NCI-H2107 treated with DMSO at 0.1 percent for 48 hours (cell line): ENCODE data around the gene VAMP4.

Source experiments
- DNase-seq: peaks from one replicate; lab custom pipeline; 2025; ENCODE audit not compliant: unreplicated experiment; lab: John Stamatoyannopoulos, UW

The VAMP4 gene, protein sequence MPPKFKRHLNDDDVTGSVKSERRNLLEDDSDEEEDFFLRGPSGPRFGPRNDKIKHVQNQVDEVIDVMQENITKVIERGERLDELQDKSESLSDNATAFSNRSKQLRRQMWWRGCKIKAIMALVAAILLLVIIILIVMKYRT

DNA sequence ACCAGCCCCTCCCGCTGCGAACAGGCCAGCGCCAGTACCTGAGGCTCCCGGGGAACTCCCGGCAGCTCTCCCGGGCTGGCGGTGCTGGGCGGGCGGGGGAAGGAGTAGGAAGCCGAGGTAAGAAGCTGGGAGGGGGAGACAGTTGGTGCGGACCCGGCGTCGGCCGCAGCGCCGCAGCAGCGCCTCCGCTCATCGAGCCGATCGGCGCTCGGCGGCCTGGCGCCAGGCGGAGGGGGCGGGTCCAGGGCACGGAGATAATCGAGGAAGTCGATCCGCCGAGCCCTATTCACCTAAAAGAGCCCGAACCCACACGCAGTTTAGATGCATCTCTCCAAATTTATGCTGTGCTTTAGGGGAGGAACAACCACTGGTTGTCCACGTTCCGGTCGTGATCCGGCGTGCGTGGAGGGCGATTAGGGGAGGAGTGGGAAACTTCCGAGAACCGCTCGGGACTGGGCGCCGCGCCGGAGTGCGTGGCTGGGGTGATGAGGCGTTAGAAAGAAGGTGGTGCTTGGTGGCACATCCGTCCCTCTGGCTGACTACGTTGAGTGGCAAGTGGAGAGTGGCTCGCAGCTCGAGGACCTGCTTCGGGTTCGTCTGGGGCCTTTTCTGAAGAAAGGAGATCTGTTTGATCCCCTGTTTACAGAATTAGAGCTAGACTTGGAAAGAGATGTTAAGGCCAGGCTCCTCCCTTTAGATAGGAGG lies at the start of gene VAMP4:
TSS of gene VAMP4 (minus strand) at position 194 of the 705 bp plus-strand sequence. CDS start 3,651 bp downstream, outside the sequence.
- DNase-seq = peak; percentile 73

DNA sequence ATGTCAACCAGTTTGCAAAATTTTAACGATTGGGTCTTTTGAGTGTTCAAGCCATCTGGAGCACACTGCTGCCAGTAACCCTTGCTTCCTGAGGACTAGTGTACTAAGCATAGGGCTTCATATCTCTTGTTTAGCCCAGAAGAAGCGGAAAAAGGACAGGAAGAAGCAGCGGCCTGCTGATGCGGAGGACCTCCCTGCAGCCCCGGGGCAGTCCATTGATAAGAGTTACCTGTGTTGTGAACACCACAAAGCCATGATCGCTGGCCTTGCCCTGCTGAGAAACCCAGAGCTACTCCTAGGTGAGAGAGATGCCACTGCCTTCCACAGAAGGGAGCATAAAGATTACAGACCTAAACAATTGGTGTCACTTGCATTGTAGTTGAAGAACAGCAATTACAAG lies 48.5 kb upstream of the VAMP4 start:
- DNase-seq = no peak

DNA sequence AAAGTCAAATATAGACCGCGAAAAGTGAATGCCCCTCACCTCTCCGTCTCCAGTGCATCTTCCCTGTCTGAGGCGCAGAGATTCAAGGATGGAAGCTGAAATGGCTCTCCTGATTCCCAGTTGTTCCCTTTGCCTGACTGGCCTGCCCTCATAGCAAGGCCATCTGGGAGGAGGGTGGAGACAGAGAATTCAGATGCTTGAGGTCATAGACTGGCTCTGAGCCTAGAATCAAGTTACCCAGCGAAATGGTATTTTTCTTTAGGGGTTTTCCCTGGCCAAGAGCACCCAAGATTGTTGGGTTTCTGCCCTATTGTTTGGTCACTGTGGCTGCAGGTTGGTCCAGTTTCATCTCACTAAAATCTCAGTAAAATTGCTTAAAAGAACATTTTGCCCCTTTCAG lies 46.8 kb upstream of the VAMP4 start:
- DNase-seq = no peak

DNA sequence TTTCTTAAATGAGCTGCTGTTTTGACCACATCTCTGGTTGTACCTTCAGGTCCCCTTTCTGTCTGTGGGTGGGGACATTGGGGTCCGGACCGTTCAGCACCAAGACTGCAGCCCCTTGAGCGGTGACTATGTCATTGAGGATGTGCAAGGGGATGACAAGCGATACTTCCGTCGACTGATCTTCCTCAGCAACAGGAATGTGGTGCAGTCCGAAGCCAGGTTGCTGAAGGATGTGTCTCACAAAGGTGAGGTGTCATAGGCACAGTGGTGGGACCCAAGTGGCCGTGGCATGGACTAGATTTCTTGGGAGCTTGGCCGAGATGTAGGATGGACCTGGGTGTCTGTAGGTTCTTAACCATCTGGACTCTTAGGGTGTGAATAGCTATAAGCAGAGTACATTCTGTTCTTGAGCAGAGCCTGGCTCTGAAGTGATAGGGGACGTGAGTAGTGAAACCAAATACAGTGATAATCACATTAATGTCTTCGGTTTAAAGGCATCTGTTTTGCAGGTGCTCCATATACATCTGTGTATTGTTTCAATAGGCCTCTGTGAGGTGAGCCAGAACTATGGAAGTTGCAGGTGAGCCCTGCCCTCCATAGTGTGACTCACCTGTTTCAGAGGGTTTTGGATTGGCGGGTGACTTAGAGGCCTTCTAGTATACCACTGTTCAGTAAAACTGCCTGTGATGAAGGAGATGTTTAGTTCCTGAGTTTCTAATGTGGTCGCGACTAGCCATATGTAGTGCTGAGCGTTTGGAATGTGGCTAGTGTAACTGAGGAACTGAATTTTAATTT lies 46.0 kb upstream of the VAMP4 start:
- no peak for DNase-seq

DNA sequence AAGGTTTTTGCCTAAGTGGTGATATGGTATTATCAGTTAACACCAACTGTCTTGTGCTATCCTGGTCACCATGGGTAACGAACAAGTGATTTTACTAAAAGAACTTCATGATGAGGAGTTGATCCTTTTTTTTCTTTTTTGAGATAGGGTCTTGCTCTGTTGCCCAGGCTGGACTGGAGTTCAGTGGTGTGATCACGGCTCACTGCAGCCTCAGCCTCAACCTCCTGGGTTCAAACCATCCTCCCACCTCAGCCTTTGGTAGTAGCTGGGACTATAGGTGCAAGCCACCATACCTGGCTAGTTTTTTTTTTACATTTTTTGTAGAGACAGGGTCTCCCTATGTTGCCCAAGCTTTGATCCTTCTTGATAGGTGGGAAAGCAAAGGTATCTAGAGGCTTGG lies 44.7 kb upstream of the VAMP4 start:
- no peak for DNase-seq

DNA sequence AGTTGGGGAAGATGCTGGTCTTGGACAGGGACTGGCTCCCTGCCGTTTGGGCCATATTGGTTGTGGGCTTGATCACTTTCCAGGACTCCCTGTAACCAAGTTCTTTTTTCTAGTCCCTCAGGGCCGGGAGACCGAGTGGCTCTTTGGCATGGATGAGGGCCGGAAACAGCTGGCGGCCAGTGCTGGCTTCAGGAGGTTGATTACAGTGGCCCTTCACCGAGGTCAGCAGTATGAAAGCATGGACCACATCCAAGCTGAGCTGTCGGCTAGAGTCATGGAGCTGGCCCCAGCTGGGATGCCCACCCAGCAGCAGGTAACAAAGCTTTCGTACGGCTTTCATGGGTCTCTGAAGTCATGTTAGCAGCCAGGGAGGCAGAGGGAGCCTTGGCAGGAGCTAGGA lies 43.9 kb upstream of the VAMP4 start:
- no peak for DNase-seq

DNA sequence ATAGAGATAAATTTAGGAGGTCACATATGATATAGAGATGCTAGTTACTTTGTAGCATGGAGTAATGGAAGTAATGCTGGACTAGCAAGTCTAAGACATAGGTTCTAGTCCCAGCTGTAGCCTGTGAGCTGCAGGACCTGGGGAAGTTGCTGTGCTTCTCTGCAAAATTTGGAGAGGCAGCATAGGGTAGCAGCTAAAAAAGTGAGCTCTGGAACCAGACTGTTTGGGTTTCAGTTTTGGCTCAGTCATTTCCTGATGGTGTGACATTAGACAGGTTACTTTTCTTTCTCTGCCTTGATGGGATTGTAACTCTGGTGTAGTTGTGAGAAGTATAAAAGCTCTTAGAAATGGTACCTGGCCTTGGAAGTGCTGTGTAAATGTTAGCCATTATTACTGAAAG lies 42.9 kb upstream of the VAMP4 start:
- DNase-seq = no peak

DNA sequence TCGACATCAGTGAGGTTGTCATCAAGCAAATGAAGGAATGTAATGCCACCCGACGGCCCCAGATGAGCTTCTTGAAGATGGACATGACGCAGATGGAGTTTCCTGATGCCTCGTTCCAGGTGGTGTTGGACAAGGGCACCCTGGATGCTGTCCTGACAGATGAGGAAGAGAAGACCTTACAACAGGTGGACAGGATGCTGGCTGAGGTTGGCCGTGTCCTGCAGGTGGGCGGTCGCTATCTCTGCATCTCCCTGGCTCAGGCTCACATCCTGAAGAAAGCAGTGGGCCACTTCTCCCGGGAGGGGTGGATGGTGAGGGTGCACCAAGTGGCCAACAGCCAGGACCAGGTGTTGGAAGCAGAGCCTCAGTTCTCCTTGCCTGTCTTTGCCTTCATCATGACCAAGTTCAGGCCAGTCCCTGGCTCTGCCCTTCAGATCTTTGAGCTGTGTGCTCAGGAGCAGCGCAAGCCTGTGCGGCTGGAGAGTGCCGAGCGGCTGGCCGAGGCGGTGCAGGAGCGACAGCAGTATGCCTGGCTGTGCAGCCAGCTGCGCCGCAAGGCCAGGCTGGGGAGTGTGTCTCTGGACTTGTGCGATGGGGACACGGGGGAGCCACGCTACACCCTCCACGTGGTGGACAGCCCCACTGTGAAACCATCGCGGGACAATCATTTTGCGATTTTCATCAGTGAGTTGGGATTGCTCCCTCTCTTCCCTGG lies 42.1 kb upstream of the VAMP4 start:
- no peak for DNase-seq

DNA sequence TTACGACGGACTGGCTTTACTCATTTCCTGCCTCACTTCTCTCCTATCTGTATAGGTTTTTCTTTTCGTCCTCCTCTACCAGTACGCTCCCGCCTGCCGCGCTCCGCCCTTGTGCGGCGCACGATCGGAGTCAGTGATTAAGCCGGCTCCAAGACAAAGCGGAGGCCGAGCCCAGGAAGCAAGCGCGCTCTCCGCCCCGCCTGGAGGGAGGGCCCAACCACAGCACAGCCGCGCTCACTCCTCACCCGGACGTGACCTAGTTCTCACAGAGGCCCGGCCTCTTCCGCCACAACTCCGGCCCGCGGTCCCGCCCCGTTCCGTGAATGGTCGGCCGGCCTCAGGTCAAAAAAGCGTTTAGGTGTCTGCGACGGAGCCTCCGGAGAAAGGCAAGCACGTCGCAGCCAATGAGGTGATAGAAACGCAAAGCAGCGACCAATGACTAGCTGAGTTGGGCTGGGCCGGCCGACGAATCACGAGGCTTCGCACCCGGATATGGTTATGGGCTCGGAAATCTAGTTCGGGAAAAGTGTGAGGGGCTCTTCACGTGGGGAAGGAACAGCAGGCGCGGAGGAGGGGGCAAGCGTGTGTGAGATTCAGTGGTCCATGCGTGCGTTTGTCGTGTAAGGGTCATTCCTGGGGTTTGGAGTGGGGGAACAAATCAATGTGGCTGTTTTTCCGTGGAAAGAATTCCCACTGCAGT lies 39.5 kb upstream of the VAMP4 start, which contains the start of gene METTL13:
TSS of gene METTL13 (plus strand) at position 485 of the 700 bp plus-strand sequence. CDS start 308 bp downstream, outside the sequence.
- peak; percentile 100 for DNase-seq

DNA sequence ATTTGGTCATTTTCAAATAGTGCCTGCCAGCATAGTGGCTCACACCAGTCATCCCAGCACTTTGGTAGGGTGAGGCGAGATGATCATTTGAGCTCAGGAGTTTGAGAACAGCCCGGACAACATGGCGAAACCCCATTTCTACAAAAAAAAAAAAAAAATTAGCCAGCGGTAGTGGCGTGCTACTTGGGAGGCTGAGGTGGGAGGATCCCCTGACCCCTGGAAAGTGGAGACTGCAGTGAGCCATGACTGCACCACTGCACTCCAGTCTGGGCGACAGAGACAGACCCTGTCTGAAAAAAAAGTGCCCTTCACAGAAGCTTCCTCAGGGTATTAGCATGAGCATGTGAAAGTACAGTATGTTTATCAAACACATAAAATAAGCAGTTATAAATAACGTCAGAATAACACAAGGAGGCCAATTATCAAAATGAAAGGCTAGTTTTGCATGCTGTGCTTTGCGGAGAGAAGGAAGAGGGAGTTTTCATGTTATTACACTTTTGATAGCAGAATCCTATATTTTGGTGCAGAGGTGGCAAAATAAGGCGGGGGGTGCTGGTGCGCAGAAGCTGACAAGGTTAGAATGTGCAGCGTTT lies 38.8 kb upstream of the VAMP4 start:
- DNase-seq = no peak

DNA sequence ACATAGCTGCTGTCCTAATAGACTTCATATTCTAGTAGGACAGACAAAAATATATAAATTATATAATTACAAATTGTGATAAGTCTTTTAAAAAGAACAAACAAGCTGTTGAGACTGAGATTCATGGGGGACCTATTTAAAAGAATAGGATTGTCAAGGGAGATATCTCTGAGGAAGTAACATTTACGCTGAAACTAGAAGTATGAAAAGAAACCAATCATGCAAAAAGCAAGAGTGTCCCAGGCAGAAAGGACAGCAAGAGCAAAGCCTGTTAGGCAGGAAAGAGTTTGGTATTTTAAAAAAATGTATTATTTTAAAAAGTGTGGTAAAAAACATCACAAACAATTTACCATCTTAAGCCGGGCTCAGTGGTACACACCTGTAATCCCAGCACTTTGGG lies 30.4 kb upstream of the VAMP4 start:
- DNase-seq = no peak

DNA sequence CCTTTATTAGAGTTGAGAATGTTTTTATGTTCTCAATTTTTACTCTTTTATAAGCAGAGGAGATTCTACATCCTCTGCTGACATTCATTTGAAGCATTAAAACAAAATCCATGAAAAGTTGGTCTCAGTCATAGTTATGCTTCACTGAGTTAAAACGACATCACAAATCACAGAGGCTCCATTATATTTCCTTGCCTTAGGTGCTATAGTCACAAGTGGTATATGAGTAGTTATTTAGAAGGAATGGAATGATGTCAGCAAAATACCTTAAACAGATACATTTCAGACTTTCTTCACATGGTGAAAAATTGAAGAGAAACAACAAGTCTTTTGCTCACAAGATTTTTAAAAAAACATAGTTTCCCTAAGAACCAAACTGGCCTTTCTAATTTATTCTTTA lies 27.9 kb upstream of the VAMP4 start:
- no peak for DNase-seq

DNA sequence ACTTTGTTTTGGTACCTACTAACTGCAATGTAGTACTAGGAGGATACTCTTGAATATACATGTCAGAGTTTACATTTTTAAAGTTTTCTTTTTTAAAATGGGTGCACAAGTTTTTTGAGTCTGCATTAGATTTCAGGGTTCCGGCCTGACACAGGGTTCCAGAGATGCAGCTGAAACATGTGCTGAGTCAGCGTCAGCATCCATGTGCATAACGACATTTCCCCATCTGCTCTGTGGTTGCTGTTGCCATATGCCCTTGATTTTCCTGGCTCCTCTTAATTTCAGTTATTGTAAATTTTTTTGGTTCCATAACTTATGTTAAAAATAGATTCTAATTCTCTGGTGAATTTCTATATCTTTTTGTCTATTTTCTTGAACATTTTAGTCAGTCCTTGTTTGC lies 27.3 kb upstream of the VAMP4 start:
- no peak for DNase-seq

DNA sequence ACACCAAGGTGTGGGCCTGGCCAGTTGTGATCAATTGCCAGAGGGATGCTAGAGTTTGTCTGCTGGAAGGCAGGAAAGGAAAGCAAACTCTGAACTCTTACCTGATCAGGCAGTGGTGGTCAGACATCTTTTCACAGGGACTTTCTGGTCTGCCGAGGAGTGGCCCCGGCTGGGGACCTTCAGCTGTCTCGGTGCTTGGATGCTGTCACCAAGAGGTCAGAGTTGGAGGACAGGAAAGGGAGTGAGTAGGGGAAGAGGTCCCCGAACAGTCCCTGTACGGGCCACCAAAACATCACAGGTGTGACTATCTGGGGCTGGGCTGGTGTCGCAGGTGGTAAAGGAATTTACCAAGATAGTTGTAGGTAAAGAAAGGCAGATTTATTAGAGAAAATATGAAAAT lies 21.9 kb upstream of the VAMP4 start:
- no peak for DNase-seq

DNA sequence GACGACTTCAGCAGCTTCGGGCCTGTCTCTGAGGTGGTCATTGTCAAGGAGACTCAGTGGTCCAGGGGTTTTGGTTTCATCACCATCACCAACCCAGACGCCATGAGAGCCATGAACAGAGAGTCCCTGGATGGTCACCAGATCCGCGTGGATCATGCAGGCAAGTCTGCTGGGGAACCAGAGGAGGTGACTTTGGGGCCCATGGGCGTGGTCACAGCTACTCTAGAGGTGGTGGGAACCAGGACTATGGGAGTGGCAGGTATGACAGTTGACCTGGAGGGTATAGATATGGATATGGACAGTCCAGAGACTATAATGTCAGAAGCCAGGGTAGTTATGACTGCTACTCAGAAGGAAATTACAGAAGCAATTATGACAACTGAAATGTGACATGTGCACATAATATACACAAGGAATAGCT lies 20.3 kb upstream of the VAMP4 start:
- DNase-seq = no peak

DNA sequence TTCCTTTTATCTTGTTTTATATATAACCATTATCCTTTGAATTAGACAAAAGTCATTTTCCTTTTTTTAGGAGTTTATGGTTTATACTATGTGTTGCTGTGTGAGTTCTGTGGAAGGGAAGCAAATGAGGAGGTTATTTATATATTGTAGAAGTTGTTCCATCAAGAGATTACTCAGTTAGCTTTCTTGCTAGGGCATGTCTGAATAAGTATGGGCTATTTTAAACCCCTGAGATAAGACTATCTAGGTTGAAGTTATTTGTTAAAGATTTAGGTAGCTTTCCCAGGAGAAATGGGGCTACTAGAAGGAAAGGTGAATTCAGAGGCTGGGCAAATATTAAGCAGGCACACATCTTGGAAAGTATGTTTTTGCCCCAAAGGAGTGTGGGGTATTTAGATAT lies 16.1 kb upstream of the VAMP4 start:
- no peak for DNase-seq

DNA sequence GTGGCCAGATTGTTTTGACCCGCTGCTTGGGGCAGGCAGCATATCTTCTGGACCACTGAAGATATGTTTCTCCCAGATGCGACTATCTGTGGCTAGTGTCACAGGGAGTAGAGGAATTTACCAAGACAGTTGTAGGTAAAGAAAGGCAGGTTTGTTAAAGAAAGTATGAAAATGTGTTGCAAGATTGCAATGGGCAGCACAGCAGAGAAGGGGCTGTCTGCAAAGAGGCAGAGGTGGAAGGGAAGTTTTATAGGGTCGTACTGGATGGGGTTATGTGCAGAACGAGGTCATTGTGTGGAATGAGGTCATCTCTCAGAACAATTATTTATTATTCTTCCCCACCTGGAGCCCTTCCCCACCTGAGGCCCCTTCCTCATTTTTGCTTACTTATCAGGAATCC lies 15.0 kb upstream of the VAMP4 start:
- no peak for DNase-seq

DNA sequence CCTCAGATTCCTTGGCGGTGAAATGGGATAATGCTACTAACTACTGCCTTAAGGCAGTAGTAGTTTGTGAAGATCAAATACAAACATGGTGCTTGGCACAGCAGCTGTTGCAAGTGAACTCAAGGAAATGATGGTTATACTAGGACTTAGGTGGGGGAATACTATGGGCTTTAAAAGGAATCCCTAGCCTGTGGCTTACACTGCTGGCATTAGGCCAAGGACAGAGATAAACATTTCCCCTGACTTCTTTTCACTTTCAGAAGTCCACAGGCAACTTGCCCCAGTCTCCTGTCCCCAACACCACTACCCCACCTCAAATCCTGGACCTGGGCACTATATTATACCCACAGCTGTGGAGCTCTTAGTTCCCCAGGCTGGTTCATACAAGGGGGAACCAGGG lies 13.1 kb upstream of the VAMP4 start:
- DNase-seq = no peak

DNA sequence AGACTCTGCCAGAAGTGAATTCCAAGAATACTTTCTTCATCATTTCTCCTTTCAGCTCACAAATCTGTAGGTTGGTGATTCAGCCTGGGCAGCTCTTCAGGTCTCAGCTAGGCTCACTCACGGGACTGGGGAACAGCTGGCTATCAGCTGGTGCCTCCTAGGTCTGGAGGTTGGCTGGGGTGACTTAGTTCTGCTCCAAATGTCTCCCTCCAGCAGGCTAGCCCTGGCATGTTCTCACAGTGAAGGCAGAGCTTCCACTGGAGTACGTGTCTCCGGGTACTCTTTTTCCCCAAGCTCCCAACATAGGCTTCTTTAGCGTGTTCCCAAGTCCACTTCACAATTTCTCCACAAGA lies 12.5 kb upstream of the VAMP4 start:
- DNase-seq = no peak

DNA sequence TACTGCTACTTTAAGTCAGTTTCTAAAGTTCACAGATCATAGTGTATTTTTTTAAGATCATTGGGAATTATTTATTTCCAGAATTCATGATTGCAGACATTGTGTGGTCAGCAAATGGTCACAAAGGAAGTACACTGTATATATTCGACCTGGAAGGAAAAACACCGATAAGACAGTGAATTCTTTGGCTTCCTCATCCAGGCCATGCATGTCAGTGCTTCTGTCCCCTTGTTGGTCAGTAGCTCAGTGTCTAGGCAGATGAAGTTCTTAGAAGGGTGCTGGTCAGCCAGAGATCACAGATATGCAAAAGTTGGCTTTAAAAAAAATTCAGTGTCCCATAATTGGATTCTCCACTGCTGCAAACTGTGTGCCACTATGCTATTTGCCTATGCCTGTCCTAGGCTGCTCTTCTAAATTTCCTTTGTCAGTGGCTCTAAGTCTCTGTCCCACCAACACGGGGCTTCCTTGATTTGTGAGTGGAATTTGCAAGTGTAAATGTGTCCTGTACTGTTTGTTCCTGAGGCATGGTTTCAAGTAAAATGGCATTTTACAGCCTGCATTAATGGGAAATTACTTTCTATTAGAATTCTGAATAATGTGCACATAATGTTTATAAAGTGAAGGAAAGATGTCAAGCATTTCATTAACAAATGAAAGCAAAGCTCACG lies 12.0 kb upstream of the VAMP4 start:
- DNase-seq = no peak
